ENCODE measurements around the gene LRP1B. TPM values are rescaled to one million over a fixed set of nuclear protein-coding genes. Genes with fewer than 3 reads are reported as not detected.

The LRP1B gene
- polyA plus RNA-seq, 3 donors, result 0.55 to 1.3 (median 0.78) TPM

- no peak for DNase-seq
Measured at GRCh38 chr2:140905083-140905781, 1225.6 kb downstream of the LRP1B start.

- DNase-seq, result no peak
Measured at GRCh38 chr2:140895378-140895777, 1235.4 kb downstream of the LRP1B start.

GRCh38 chr2:140893685-140894084, 1237.1 kb downstream of the LRP1B start:
- DNase-seq, result no peak

- DNase-seq, result no peak
Measured at GRCh38 chr2:140892911-140893637, 1237.7 kb downstream of the LRP1B start.

- no peak for DNase-seq
Measured at GRCh38 chr2:140892436-140892835, 1238.4 kb downstream of the LRP1B start.

- no peak for DNase-seq
Measured at GRCh38 chr2:140891614-140892212, 1239.1 kb downstream of the LRP1B start.

- no peak for DNase-seq
Measured at GRCh38 chr2:140882671-140883620, 1247.9 kb downstream of the LRP1B start.

DNA sequence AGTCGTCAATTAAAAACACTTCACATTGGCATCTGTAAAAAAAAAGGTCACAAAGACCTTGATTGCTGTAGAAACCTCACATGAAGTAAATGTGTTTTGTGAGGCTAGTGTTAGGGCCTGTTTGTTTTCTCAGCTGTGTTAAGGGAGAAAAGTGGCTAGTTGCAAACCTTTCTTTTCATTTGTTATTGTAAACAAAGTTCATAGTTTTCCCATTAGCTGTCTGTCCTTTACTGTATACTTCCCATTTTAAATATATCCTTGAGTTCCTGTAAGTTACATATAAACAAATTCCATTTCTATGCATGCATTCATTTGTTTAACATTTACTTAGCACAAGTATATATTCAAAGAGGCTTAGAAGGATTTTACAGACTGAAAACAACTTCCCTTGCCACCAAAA, 1250.2 kb downstream of the LRP1B start:
- DNase-seq, result no peak

- DNase-seq, result no peak
Measured at GRCh38 chr2:140876015-140876414, 1254.8 kb downstream of the LRP1B start.

- no peak for DNase-seq
Measured at GRCh38 chr2:140873915-140874531, 1256.8 kb downstream of the LRP1B start.

- DNase-seq, result no peak
Measured at GRCh38 chr2:140869925-140870324, 1260.9 kb downstream of the LRP1B start.

DNA sequence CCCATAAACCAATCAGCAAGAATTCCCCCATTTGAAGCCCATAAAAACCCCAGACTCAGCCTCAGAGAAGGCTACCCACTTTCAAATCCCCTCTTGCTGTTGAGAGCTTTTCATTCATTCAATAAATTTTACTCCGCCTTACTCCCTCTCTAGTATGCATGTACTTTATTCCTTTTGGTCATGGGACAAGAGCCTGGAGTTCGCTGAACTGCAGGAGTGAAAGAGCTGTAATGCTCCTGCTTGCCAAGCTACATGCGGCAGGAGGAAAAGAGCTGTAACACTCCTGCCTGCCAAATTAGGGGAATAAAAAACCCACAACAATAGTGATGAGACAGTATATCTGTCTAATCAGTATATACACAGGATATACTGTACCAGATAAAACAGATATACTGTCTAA, 1261.7 kb downstream of the LRP1B start:
- DNase-seq, result no peak

GRCh38 chr2:140865837-140866236, 1265.0 kb downstream of the LRP1B start:
- no peak for DNase-seq

DNA sequence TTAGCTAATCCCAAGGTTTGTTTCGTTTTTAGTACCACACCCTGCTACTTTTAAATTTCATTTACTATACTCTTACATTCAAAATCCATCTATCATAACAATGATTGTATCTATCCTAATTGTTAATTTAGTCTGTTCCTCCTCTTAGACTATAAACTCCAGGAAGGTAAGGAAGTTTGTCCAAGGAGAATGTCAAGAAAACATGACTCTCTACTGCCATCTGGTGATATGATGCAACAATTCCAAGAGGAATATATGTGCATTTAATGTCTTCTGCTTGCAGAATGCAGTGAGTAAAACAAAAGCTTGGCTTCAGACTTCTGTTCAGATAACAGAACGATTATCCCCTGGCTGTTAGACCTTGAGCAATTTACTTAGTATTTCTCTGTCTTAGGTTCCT, 1267.1 kb downstream of the LRP1B start:
- peak; percentile 44 for DNase-seq

GRCh38 chr2:140862181-140862580, 1268.6 kb downstream of the LRP1B start:
- no peak for DNase-seq

GRCh38 chr2:140861666-140862065, 1269.2 kb downstream of the LRP1B start:
- no peak for DNase-seq

- no peak for DNase-seq
Measured at GRCh38 chr2:140855471-140855870, 1275.3 kb downstream of the LRP1B start.

DNA sequence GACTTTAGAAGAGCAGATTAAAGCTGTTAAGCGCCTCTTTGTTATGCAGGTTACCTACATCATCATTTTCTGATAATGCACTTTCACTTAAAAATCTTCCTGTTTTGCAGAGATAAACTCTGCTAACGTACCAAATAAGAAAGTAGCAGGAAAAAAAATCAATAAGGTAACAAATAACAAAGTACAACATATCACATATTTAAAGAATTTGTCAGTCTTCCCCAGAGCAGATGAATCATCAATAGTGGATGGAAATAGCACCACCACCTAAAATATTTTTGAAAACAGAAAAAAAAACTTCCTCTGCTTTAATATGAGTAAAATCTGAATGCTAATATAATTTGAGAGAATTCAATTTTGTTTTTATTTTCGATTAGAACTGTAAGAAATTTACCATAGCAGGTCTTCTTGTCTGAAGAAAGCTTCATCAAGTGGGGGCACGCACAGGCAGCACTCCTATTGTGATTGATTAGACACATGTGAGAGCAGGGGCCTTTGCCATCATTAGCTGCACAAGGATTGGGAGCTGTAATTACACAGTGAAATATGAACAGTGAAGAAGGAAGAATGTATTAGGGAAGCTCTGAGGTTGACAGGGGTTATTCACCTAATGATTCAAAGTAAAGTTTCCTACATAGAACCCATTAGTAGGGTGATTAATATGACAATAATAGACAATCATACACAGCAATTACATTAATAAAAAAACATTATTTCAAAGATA, 1279.4 kb downstream of the LRP1B start:
- no peak for DNase-seq

DNA sequence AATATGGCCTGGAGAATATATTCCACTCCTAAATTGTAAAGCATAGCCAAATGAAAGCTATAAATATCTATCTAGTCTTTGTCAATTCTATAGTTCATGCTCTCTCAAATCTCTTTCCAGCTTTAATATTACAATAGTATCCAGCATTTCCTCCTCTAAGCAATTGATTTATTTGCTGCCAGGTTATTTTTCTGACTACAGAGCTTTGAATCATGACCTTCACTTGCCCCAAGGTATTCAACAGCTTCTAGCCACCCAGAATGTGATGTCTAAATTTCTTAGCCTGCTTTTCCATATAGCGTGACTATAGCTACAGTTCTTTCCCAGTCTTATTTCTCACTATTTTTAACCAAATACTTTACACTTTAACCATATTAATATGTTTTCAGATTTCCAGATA, 1287.6 kb downstream of the LRP1B start:
- no peak for DNase-seq

- DNase-seq, result no peak
Measured at GRCh38 chr2:140842110-140842509, 1288.7 kb downstream of the LRP1B start.

- peak; percentile 5 for DNase-seq
Measured at GRCh38 chr2:140841141-140841540, 1289.7 kb downstream of the LRP1B start.

Measured in renal pelvis (tissue), 4 donors.